GM12801 (cell line): Measurements from ENCODE around the gene PHTF1.

ENCODE experiments used
- CTCF ChIP-seq: IDR thresholded peaks from one replicate; pipeline ENCODE4 v1.5.1; 2011; ENCODE audit warnings: control low read depth; ENCODE audit not compliant: insufficient read length; ENCODE audit errors: extremely low read depth

Gene PHTF1

GRCh38 chr1:113659035-113659434 is 100.3 kb downstream of the PHTF1 start:
- no peak for TF ChIP-seq CTCF

GRCh38 chr1:113657556-113658063 is 101.7 kb downstream of the PHTF1 start:
- TF ChIP-seq CTCF: no peak

- TF ChIP-seq CTCF: no peak
Measured at GRCh38 chr1:113657126-113657525, 102.2 kb downstream of the PHTF1 start.

GRCh38 chr1:113654883-113655282 is 104.4 kb downstream of the PHTF1 start:
- no peak for TF ChIP-seq CTCF

- TF ChIP-seq CTCF: no peak
Measured at GRCh38 chr1:113653741-113654140, 105.5 kb downstream of the PHTF1 start.

- no peak for TF ChIP-seq CTCF
Measured at GRCh38 chr1:113652771-113653170, 106.5 kb downstream of the PHTF1 start.

GRCh38 chr1:113648478-113648877 is 110.8 kb downstream of the PHTF1 start:
- no peak for TF ChIP-seq CTCF

- no peak for TF ChIP-seq CTCF
Measured at GRCh38 chr1:113647164-113647563, 112.1 kb downstream of the PHTF1 start.
